Thymus (tissue), 11 donors: ENCODE measurements around the gene SSX2IP. TPM values are rescaled to one million over a fixed set of nuclear protein-coding genes. Genes with fewer than 3 reads are reported as not detected.
"Not testable (repeated sequence)": the region's sequence is repeated elsewhere in the genome, so short reads cannot be mapped to it uniquely, and the experiment has no call there.

Experiments used
- DNase-seq, 9 donors: peaks; one replicate each; pipeline ENCODE4 v3.0.0-alpha.2; 2013; ENCODE audit warnings: low spot score in 9 of 9, low read depth in 6 of 9, missing footprints in 1 of 9
- H3K27ac ChIP-seq, 2 donors: one replicate each; pipeline ENCODE4 v1.5.1; 2013; ENCODE audit warnings: control low read depth in 1 of 2, low read depth in 1 of 2, low read length in 1 of 2, mild to moderate bottlenecking in 1 of 2, moderate library complexity in 1 of 2
- H3K27me3 ChIP-seq, 2 donors: one replicate each; pipeline ENCODE4 v1.5.1; 2013; ENCODE audit warnings: low read length in 1 of 2; ENCODE audit not compliant: control insufficient read depth in 2 of 2, insufficient read depth in 1 of 2
- H3K36me3 ChIP-seq, 2 donors: one replicate each; pipeline ENCODE4 v1.5.1; 2013; ENCODE audit warnings: low read length in 1 of 2, mild to moderate bottlenecking in 1 of 2, moderate library complexity in 1 of 2; ENCODE audit not compliant: control insufficient read depth in 2 of 2, insufficient read depth in 2 of 2
- H3K4me1 ChIP-seq, 2 donors: one replicate each; pipeline ENCODE4 v1.5.1; 2013; ENCODE audit warnings: low read length in 2 of 2; ENCODE audit not compliant: control insufficient read depth in 2 of 2, insufficient read depth in 2 of 2
- H3K4me3 ChIP-seq, 2 donors: one replicate each; pipeline ENCODE4 v1.5.1; 2013; ENCODE audit warnings: low read length in 2 of 2, control low read depth in 1 of 2, mild to moderate bottlenecking in 1 of 2
- H3K9me3 ChIP-seq, 2 donors: one replicate each; pipeline ENCODE4 v1.5.1; 2013; ENCODE audit warnings: low read length in 1 of 2, mild to moderate bottlenecking in 1 of 2; ENCODE audit not compliant: control insufficient read depth in 2 of 2, insufficient read depth in 1 of 2
- WGBS: extraction: QIAGEN DNeasy Blood & Tissue Kit; methylation state at CpG from one replicate; pipeline ENCODE4 v1.1.7; 2013; 5-methylcytosine and 5-hydroxymethylcytosine counted together
- polyA plus RNA-seq: library from polyadenylated mRNA; stranded (reverse); fragments of 200-250 nt; gene quantifications from one replicate; pipeline ENCODE4 v1.2.3, GENCODE V29; 2013
- total RNA-seq: library from RNA; stranded (reverse); fragments of 120-200 nt; gene quantifications from one replicate; pipeline ENCODE4 v1.2.4, GENCODE V29; 2013
- donor health status: healthy.

SSX2IP gene
- total and polyA plus RNA-seq, 2 donors, result 15.4 to 23.7 TPM

- H3K27ac ChIP-seq, result no peak overlapping the region
- H3K27me3 ChIP-seq, result no peaks in the 10 kb centered on the region
- no peaks in the 10 kb centered on the region for H3K4me1 ChIP-seq
- H3K36me3 ChIP-seq, result no peaks in the 10 kb centered on the region
- H3K9me3 ChIP-seq, result peaks cover 4 to 27% of the 10 kb centered on the region in 2 donors
- no peak overlapping the region for H3K4me3 ChIP-seq
- DNase-seq, result no peak
- WGBS, result 100% methylated on average over 1 of the region's 1 CpG
Measured at GRCh38 chr1:84605157-84605556, 85.1 kb downstream of the SSX2IP start.

DNA sequence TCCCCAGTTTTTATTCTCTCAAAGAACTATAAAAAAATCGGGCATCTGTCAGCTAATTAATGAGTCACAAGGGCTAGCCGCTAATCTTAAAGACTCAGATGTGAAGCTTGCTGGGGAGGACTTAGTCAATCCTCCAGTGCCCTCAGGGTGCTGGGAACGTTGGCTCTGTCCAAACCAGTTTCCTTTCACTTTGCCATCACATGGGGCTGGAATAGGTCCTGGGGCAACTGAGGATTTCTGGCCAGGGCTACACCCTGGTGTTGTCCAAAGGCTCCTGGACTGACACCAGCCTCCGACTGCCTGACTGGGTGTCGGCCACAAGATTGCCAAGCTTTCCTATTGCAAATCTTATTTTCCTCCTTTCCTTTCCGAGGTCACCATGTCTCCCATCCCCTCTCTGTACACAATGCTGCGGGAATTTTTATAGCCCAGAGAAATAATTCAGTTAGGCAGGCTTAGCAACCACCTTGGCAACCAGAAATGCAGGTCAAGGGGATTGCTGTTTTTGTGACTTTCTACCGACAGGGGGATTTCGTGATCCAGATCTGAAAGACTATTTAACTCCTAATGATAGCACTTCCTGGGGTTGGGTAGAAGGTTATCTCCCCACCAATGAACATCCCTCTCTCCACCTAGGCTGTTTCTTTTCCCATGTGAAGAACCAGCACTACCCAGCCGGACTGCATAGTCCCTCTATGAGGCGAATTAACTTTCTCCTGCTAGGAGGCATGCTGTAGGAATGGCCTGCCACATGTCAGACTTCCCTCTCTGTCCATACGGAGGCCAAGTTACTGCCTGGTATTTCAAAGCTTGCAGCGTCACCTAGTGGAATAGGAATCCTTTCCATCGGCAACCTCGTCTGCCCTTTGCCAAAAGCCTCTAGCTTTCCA is 86.1 kb downstream of the SSX2IP start:
- no peaks in the 10 kb centered on the region for H3K36me3 ChIP-seq
- no peak overlapping the region for H3K27ac ChIP-seq
- H3K9me3 ChIP-seq, result peaks cover 4 to 27% of the 10 kb centered on the region in 2 donors
- no peaks in the 10 kb centered on the region for H3K4me1 ChIP-seq
- WGBS, result 94% methylated on average over 15 of the region's 15 CpGs
- H3K4me3 ChIP-seq, result no peak overlapping the region
- DNase-seq, result no peak
- H3K27me3 ChIP-seq, result no peaks in the 10 kb centered on the region

DNA sequence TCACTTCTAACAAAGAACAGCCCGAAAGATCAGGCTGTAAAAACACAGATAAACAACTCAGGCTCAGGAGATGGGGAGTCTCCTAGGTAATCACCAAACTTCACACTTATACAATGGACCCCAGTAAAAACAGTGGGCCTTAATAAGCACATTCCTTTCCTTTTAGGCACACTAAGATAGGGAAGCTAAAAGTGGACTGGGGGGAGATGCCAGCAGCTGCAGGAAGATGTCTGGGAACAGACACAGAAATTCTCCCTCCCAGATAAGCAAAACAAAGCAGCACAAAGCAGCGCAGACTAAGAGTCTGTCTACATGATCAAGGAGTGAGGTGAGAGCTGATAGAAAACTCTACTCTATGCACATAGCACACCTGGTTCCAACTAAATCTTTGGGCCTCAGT is 87.0 kb downstream of the SSX2IP start:
- no peaks in the 10 kb centered on the region for H3K27me3 ChIP-seq
- H3K27ac ChIP-seq, result no peak overlapping the region
- no peaks in the 10 kb centered on the region for H3K4me1 ChIP-seq
- DNase-seq, result no peak
- peaks cover 4 to 27% of the 10 kb centered on the region in 2 donors for H3K9me3 ChIP-seq
- no peaks in the 10 kb centered on the region for H3K36me3 ChIP-seq
- H3K4me3 ChIP-seq, result no peak overlapping the region
- 87% methylated on average over 2 of the region's 2 CpGs for WGBS

DNA sequence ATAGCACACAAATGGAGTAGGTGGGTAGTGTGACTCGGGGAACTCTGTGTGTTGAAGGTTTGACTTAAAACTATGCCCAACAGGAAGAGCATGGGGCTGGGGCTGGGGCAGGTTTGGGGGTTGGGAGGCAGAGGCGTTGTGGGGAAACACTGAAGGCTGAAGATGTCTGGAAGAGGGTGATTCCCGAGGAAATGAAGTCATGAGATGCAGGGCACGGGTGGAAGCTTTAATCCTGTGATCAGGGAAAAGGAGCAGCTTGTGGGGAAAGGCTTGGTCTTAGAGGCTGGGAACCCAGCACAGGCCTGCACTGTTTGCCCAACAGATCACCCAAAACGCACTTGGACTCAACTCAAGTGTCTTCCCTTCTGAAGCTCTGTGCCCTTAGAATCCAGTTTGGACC is 89.5 kb downstream of the SSX2IP start:
- Histone ChIP-seq H3K36me3 (no peaks in the 10 kb centered on the region), H3K4me3 (no peak overlapping the region), H3K27ac (no peak overlapping the region), H3K9me3 (peaks cover 4 to 21% of the 10 kb centered on the region in 2 donors), H3K27me3 (no peaks in the 10 kb centered on the region), H3K4me1 (no peaks in the 10 kb centered on the region)
- no peak for DNase-seq
- 96% methylated on average over 5 of the region's 5 CpGs for WGBS

DNA sequence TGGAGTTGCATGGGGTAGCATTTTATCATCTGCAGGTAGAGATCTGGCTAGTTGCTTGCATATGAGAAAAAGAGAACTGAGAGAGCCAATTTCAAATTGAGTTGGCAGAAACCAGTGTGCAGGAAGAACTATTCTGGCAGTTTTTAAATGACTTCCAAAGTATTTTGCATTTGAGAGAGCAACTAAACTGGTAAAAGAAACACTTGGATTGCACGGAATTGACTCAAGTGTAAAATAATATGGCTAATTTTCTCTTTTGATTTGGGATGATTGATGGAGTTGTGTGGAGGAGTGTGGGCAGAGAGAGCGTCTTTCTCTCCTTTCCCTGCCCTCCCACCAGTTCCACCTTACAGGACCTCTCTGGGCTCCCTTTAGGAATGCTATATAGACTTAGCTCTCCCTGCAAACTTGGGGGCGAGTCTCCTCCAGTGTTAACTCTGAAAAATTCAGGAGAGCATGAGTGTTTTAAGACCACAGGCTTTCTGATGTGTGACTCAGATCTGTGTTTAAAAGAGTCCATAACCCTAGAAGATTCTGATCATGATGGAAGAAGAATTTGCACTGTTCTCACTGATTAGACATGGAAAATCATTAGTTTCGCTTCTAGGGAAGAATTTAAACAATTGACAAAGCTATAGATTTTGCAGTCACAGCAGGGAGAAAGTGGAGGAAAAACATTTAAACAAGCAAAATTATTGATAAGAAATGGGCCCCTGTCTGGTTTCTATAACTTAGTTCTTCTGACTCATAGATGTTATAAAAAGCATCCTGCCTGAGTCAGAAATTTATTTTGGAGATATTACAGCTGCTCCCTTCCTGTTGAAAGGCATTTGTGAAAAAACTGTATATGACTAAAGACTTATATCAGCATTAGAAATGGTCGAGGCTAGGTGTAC is 91.2 kb downstream of the SSX2IP start:
- H3K4me1 ChIP-seq, result no peaks in the 10 kb centered on the region
- peaks cover 0 to 6% of the 10 kb centered on the region in 2 donors for H3K9me3 ChIP-seq
- WGBS, result 91% methylated on average over 5 of the region's 5 CpGs
- H3K27me3 ChIP-seq, result no peaks in the 10 kb centered on the region
- H3K4me3 ChIP-seq, result no peak overlapping the region
- no peak for DNase-seq
- no peak overlapping the region for H3K27ac ChIP-seq
- H3K36me3 ChIP-seq, result no peaks in the 10 kb centered on the region

DNA sequence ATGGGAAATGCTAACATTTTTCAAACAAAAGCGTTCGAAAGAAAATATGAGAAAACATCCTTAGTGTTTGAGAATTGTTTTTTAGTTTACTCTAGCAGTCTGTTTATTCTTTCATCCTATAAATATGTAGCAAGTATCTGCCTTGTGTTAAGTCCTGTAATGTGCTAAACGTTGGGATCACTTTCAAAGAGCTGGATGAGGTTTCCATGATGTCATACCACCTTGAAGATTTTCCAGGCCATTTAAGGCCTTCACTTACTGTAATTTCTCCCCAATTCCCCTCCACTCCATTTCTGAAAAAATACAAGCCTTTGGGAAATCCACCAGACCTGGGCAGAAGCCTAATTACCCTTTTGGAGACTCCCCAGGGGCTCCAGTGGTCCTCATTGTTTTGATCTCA is 91.8 kb downstream of the SSX2IP start:
- Histone ChIP-seq H3K4me1 (no peaks in the 10 kb centered on the region), H3K9me3 (no peaks in the 10 kb centered on the region), H3K27ac (no peak overlapping the region), H3K27me3 (no peaks in the 10 kb centered on the region), H3K36me3 (no peaks in the 10 kb centered on the region), H3K4me3 (no peak overlapping the region)
- no peak for DNase-seq
- 90% methylated on average over 3 of the region's 3 CpGs for WGBS

DNA sequence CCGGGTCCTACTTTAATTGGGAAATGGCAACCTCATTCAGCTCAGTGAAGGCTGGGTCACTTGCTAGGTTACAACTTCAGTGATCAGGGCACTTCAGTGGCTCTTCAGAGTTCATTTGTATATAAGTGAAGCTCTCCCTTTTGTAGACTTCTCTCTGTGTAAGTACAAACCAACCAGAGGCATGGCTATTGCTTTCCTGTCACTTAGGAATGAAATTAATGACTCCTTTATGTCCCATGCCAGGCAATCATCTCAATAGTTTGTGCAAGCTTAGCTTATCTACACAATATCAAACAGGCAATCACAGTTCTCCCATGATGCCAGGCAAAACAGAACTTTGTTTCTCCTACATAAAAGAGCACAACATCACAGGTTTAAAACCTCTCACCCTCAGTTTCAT is 93.2 kb downstream of the SSX2IP start:
- H3K4me3 ChIP-seq, result no peak overlapping the region
- 97% methylated on average over 1 of the region's 1 CpG for WGBS
- H3K36me3 ChIP-seq, result no peaks in the 10 kb centered on the region
- no peaks in the 10 kb centered on the region for H3K4me1 ChIP-seq
- no peak overlapping the region for H3K27ac ChIP-seq
- no peak for DNase-seq
- no peaks in the 10 kb centered on the region for H3K9me3 ChIP-seq
- no peaks in the 10 kb centered on the region for H3K27me3 ChIP-seq

- H3K27ac ChIP-seq, H3K4me3 ChIP-seq, H3K27me3 ChIP-seq, H3K9me3 ChIP-seq, H3K36me3 ChIP-seq, DNase-seq, H3K4me1 ChIP-seq: not testable (repeated sequence)
- WGBS, result 96% methylated on average over 2 of the region's 2 CpGs
Measured at GRCh38 chr1:84594959-84595358, 95.3 kb downstream of the SSX2IP start.
